ENCODE results near the gene CHMP2A. TPM values are rescaled to one million over a fixed set of nuclear protein-coding genes. Genes with fewer than 3 reads are reported as not detected.

Gene CHMP2A
- total and polyA plus RNA-seq, 10 of the 15 experiments (the other 5 are each of a cell fraction or from before 2014, with no cell fraction given): 69.5 to 172 (median 109) TPM

GRCh38 chr19:58572818-58573657 is 18.1 kb upstream of the CHMP2A start, which contains the start of gene MZF1:
Gene MZF1, minus strand, starts transcription at chr19:58573335. Its CDS starts 1,946 bp downstream, at chr19:58571389.
- Histone ChIP-seq H3K79me2 (ENCODE audit: control insufficient read depth, insufficient read depth, low read length) (peaks cover 6% of the 10 kb centered on the region), H2AFZ (ENCODE audit: control insufficient read depth, low read depth, low read length) (peak within 1 kb of the TSS; percentile 90), H3K27ac (ENCODE audit: control insufficient read depth, insufficient read depth) (peak within 1 kb of the TSS; percentile 98), H3K4me1 (ENCODE audit: control insufficient read depth, insufficient read depth, low read length) (peaks cover 12% of the 10 kb centered on the region), H3K36me3 (ENCODE audit: control insufficient read depth in 2 of 2, insufficient read depth in 2 of 2, low read length in 1 of 2) (peaks cover 2 to 3% of the 10 kb centered on the region in 2 experiments; a peak in 2 of 4 replicates), H4K20me1 (ENCODE audit: control insufficient read depth, insufficient read depth) (no peaks in the 10 kb centered on the region), H3K27me3 (replicated peaks in 1 of 2; ENCODE audit: control insufficient read depth in 2 of 2, insufficient read depth in 2 of 2, low read length in 1 of 2) (no peaks in the 10 kb centered on the region), H3K4me3 (peak within 1 kb of the TSS; percentile 82), H3K4me2 (ENCODE audit: control insufficient read depth, insufficient read depth) (peak within 1 kb of the TSS; percentile 95), H3K9me3 (replicated peaks; ENCODE audit: control insufficient read depth, insufficient read depth, low read length) (no peaks in the 10 kb centered on the region), H3K9ac (ENCODE audit: control insufficient read depth, insufficient read depth, low read length) (peak within 1 kb of the TSS; percentile 92)
- POLR2A ChIA-PET: interaction anchor here (1.1 to 6.0 kb wide), 4 partner anchors 9 to 19 kb away, joined by 3 to 46 read pairs (median 6); partner anchors contain the start of genes CHMP2A and UBE2M
- in situ Hi-C loops (cut with MboI): no loop called here
- WGBS (ENCODE audit: insufficient coverage, insufficient replicate concordance, low lambda C conversion rate, missing lambda C conversion rate): under 1% methylated on average over 61 of the region's 75 CpGs
- intact Hi-C loops (cut with micrococcal nuclease; ENCODE audit: unreplicated experiment): loop anchor here (1.0 to 2.0 kb wide), 3 partner anchors 14 to 54 kb away; partner anchors contain the start of genes TRIM28 and ZBTB45
- SMC1A ChIA-PET (ENCODE audit: uncharacterized antibody, unreplicated experiment): interaction anchor here (1.8 kb wide), 1 partner anchor 52 kb away, joined by 7 read pairs; the partner anchor contains the start of gene ZBTB45
- DNase-seq (ENCODE audit: low read depth, low spot score) (peak; percentile 99), FAIRE-seq (peak; percentile 100), ATAC-seq (peak; percentile 73)
- RAD21 ChIA-PET (ENCODE audit: unreplicated experiment): interaction anchor here (0.5 to 1.2 kb wide), 2 partner anchors 52 to 935 kb away, joined by 3 read pairs; no protein-coding TSS in a partner anchor
- no TSS peak for BruUV-seq (replicated peaks)
- CTCF ChIA-PET: interaction anchor here (1.0 to 1.6 kb wide), 2 partner anchors 12 to 59 kb away, joined by 3 read pairs; no protein-coding TSS in a partner anchor
- TF ChIP-seq JUND (IDR thresholded peaks at IDR 0.05; ENCODE audit: low read depth, low read length): no peak
- peak; percentile 76; the same call in 1 of the 2 replicates for TF ChIP-seq BACH1 (IDR thresholded peaks at IDR 0.05; ENCODE audit: borderline replicate concordance)
- peak; percentile 98 for TF ChIP-seq E4F1 (IDR thresholded peaks at IDR 0.05; ENCODE audit: borderline replicate concordance, partially characterized antibody)
- peak; percentile 90 for TF ChIP-seq NBN (IDR thresholded peaks at IDR 0.05)
- TF ChIP-seq NFYA (IDR thresholded peaks at IDR 0.05; ENCODE audit: borderline replicate concordance, low read depth, low read length): no peak; the same call in 1 of the 2 replicates
- peak; percentile 53 for TF ChIP-seq RFX5 (IDR thresholded peaks at IDR 0.05; ENCODE audit: low read depth, low read length)
- peak; percentile 97 for TF ChIP-seq RUNX3 (IDR thresholded peaks at IDR 0.05; ENCODE audit: low read length)
- TF ChIP-seq SREBF2 (IDR thresholded peaks at IDR 0.05; ENCODE audit: low read length): no peak
- peak; percentile 6 to 81 for TF ChIP-seq EGR1 (IDR thresholded peaks at IDR 0.05; ENCODE audit: borderline replicate concordance in 1 of 2, low read depth in 2 of 2, low read length in 2 of 2)
- TF ChIP-seq TARDBP (IDR thresholded peaks at IDR 0.05; ENCODE audit: borderline replicate concordance): no peak; the same call in 1 of the 2 replicates
- TF ChIP-seq PAX5 (IDR thresholded peaks at IDR 0.05; ENCODE audit: borderline replicate concordance, low read depth, low read length): peak; percentile 35; the same call in 1 of the 2 replicates
- TF ChIP-seq NFYB (IDR thresholded peaks at IDR 0.05; ENCODE audit: insufficient read depth, low read depth, low read length): peak; percentile 68
- peak; percentile 49 for TF ChIP-seq MYC (IDR thresholded peaks at IDR 0.05; ENCODE audit: insufficient read depth, insufficient read length, insufficient replicate concordance, low read length, severe bottlenecking)
- peak; percentile 83 for TF ChIP-seq GABPA (IDR thresholded peaks at IDR 0.05; ENCODE audit: low read depth)
- no peak for TF ChIP-seq E2F4 (IDR thresholded peaks at IDR 0.05; ENCODE audit: low read depth, low read length)
- peak; percentile 95 for TF ChIP-seq SMARCA5 (IDR thresholded peaks at IDR 0.05)
- TF ChIP-seq POLR2AphosphoS2 (IDR thresholded peaks at IDR 0.05; ENCODE audit: low read depth, low read length): peak; percentile 76
- TF ChIP-seq MXI1 (IDR thresholded peaks at IDR 0.05; ENCODE audit: low read depth, low read length): peak; percentile 100
- peak; percentile 100 for TF ChIP-seq BMI1 (IDR thresholded peaks at IDR 0.05; ENCODE audit: borderline replicate concordance)
- no peak for TF ChIP-seq NFIC (IDR thresholded peaks at IDR 0.05; ENCODE audit: low read depth, low read length)

Measured in GM12878 (cell line).